PC-9 (cell line): ENCODE measurements around the gene TMEM92.

Experiments used
- CTCF ChIP-seq: fragments of 200-600 bp; sonication (generic); conservative IDR thresholded peaks from 2 replicates; pipeline ENCODE4 v1.6.1; 2017; ENCODE audit warnings: mixed run types, antibody characterized with exemption, mild to moderate bottlenecking, moderate library complexity
- EZH2 ChIP-seq: fragments of 200-600 bp; sonication (generic); IDR thresholded peaks from 2 replicates; pipeline ENCODE4 v1.8.0; 2017; ENCODE audit warnings: antibody characterized with exemption, low read depth

- no peak for TF ChIP-seq CTCF
- TF ChIP-seq EZH2 = no peak
These were observed 15.0 kb downstream of the TMEM92 start for GRCh38 chr17:50289278-50289677.
